NOMO-1 (cell line): ENCODE results near the gene ERBB3.

ENCODE experiments used
- DNase-seq, 2 experiments: peaks; one replicate each; lab custom pipeline; 2025; ENCODE audit not compliant: unreplicated experiment in 2 of 2; lab: John Stamatoyannopoulos, UW

ERBB3 gene

GRCh38 chr12:56078931-56079722 lies 838 bp upstream of the ERBB3 start:
- DNase-seq, result peak; percentile 54 to 61

- no peak for DNase-seq
Observed at GRCh38 chr12:56080556-56081138, 682 bp downstream of the ERBB3 start.

- no peak for DNase-seq
Observed at GRCh38 chr12:56081393-56082347, 1.7 kb downstream of the ERBB3 start.

- DNase-seq, result no peak
Observed at GRCh38 chr12:56082382-56082781, 2.4 kb downstream of the ERBB3 start.

GRCh38 chr12:56082967-56083366 lies 3.0 kb downstream of the ERBB3 start:
- no peak for DNase-seq

- DNase-seq, result no peak
Observed at GRCh38 chr12:56084958-56085543, 5.1 kb downstream of the ERBB3 start.

GRCh38 chr12:56086096-56086495 lies 6.1 kb downstream of the ERBB3 start:
- DNase-seq, result no peak

GRCh38 chr12:56086608-56087007 lies 6.6 kb downstream of the ERBB3 start:
- DNase-seq, result no peak

- DNase-seq, result no peak
Observed at GRCh38 chr12:56087220-56087619, 7.3 kb downstream of the ERBB3 start.

GRCh38 chr12:56097738-56098137 lies 17.8 kb downstream of the ERBB3 start:
- no peak for DNase-seq

- DNase-seq, result no peak
Observed at GRCh38 chr12:56098592-56098991, 18.6 kb downstream of the ERBB3 start.

GRCh38 chr12:56099787-56100186 lies 19.8 kb downstream of the ERBB3 start:
- DNase-seq, result no peak

- DNase-seq, result no peak
Observed at GRCh38 chr12:56101045-56101444, 21.1 kb downstream of the ERBB3 start.

GRCh38 chr12:56102683-56103065 lies 22.7 kb downstream of the ERBB3 start:
- DNase-seq, result no peak

GRCh38 chr12:56103066-56103711 lies 23.2 kb downstream of the ERBB3 start:
- DNase-seq, result no peak

GRCh38 chr12:56103823-56104108 lies 23.8 kb downstream of the ERBB3 start:
- peak in 1 of 2 experiments; percentile 78 for DNase-seq

- DNase-seq, result peak; percentile 99 to 100
Observed at GRCh38 chr12:56104109-56104814, 24.3 kb downstream of the ERBB3 start, which contains the start of gene PA2G4. PA2G4 (plus strand) TSS chr12:56104559; CDS start chr12:56104738, 179 bp downstream.

GRCh38 chr12:56104815-56105608 lies 25.0 kb downstream of the ERBB3 start:
- DNase-seq, result peak in 1 of 2 experiments; percentile 34

- DNase-seq, result no peak
Observed at GRCh38 chr12:56105609-56105902, 25.6 kb downstream of the ERBB3 start.
